OCI-LY3 (cell line): ENCODE data around the gene DPEP2.
"Not testable (repeated sequence)": the region's sequence is repeated elsewhere in the genome, so short reads cannot be mapped to it uniquely, and the experiment has no call there.

ENCODE experiments used
- H2AFZ ChIP-seq: fragments of 200-600, 300-600 bp; shearing (Covaris generic); 2 replicates; pipeline ENCODE4 v1.6.0; 2014; ENCODE audit warnings: antibody characterized with exemption, low read depth, low read length
- H3K27ac ChIP-seq: fragments of 200-600, 300-600 bp; sonication (generic); 2 replicates; pipeline ENCODE4 v1.5.1; 2014; ENCODE audit warnings: mild to moderate bottlenecking, low read length, moderate library complexity, mixed read lengths
- H3K27me3 ChIP-seq: fragments of 200-600, 300-600 bp; sonication (generic); 2 replicates; pipeline ENCODE4 v1.6.1; 2014; ENCODE audit warnings: low read depth, low read length, mixed read lengths
- H3K36me3 ChIP-seq: fragments of 200-600, 300-600 bp; sonication (generic); replicated peaks from 2 replicates; pipeline ENCODE3; 2014; ENCODE audit warnings: low read depth, low read length, mixed read lengths
- H3K4me1 ChIP-seq: fragments of 300-600, 200-600 bp; sonication (generic); 2 replicates; pipeline ENCODE4 v1.6.1; 2014; ENCODE audit warnings: low read length, mixed read lengths
- H3K4me2 ChIP-seq: fragments of 200-600, 300-600 bp; sonication (generic); 2 replicates; pipeline ENCODE4 v1.6.1; 2014; ENCODE audit warnings: low read length, mixed read lengths
- H3K4me3 ChIP-seq: fragments of 300-600, 200-600 bp; sonication (generic); 2 replicates; pipeline ENCODE4 v1.5.1; 2014; ENCODE audit warnings: antibody characterized with exemption, mild to moderate bottlenecking, low read length, moderate library complexity
- H3K79me2 ChIP-seq: fragments of 300-600, 200-600 bp; shearing (Covaris generic); 2 replicates; pipeline ENCODE4 v1.6.1; 2014; ENCODE audit warnings: mild to moderate bottlenecking, low read length, mixed read lengths
- H3K9ac ChIP-seq: fragments of 300-600, 200-600 bp; shearing (Covaris generic); 2 replicates; pipeline ENCODE4 v1.6.0; 2014; ENCODE audit warnings: mild to moderate bottlenecking, low read length, moderate library complexity
- H3K9me3 ChIP-seq: fragments of 200-600, 300-600 bp; shearing (Covaris generic); 2 replicates; pipeline ENCODE4 v1.6.1; 2014; ENCODE audit warnings: low read length, mixed read lengths; ENCODE audit not compliant: insufficient read depth
- H4K20me1 ChIP-seq: fragments of 200-600, 300-600 bp; sonication (generic); 2 replicates; pipeline ENCODE4 v1.6.1; 2016; ENCODE audit warnings: low read length, mixed read lengths; ENCODE audit not compliant: insufficient read depth
- EZH2phosphoT487 ChIP-seq: fragments of 200-600 bp; shearing (Covaris generic); IDR thresholded peaks from 2 replicates; pipeline ENCODE4 v1.6.1; 2018; ENCODE audit warnings: antibody characterized with exemption, mixed run types, low read depth
- TF ChIP-seq, protein P1 (sequence below): fragments of 200-600, 300-600 bp; sonication (generic); IDR thresholded peaks from 2 replicates; pipeline ENCODE4 v1.5.1; 2014; ENCODE audit warnings: antibody characterized with exemption, low read length, low read depth

The DPEP2 gene

DNA sequence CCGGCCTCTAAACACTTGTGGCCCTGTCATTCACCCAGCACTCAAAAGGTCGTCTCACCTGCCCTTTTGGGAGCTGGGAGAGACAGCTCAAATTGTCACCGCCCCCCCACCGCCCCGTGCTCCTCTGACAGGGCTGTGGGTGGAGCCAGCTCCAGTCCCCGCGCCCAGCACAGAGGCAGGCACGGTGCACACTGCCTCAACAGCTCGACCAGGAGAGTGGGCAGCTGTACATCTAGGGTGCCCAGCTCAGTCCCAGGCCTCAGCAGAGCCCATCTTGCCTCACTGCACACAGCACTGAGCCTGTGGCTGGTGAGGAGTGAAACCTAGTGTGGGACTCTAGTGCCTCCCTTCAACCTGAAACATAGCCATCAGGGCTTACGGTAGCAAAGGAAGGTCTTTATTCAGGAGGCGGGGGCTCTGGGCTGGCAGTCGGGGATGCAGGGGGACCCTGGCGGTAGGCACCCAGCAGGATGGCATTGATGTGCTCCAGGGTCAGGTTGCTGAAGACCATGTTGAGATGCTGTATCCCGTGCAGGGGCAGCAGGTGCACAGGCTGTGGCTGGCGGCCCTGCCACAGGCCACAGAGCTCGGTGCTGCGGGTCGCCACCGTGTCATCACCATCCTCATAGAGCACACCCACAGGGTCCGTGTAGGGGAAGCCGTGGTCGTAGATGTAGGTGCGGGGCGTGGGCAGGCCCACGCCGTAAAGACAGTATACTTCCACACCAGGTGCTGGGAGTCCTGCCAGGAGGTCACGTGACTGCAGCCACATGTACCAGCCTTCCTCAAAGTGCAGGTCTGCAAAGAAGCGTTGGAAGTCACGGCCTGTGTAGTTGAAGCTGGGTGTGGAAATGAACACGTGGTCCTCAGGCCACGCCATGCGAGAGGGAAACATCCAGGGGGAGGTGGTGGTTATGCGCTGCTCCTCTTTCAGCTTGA is 59.5 kb downstream of the DPEP2 start:
- no peaks in the 10 kb centered on the region for H3K9me3 ChIP-seq
- no peak overlapping the region for H3K27ac ChIP-seq
- H3K4me3 ChIP-seq, result no peak overlapping the region
- H3K79me2 ChIP-seq, result peaks cover 37% of the 10 kb centered on the region
- H3K4me2 ChIP-seq, result no peak overlapping the region
- peaks cover 15% of the 10 kb centered on the region for H3K4me1 ChIP-seq
- H2AFZ ChIP-seq, result no peak overlapping the region
- no peak overlapping the region for H3K9ac ChIP-seq
- peaks cover 39% of the 10 kb centered on the region for H3K36me3 ChIP-seq
- TF ChIP-seq EZH2phosphoT487, result no peak
- TF ChIP-seq, protein P1, sequence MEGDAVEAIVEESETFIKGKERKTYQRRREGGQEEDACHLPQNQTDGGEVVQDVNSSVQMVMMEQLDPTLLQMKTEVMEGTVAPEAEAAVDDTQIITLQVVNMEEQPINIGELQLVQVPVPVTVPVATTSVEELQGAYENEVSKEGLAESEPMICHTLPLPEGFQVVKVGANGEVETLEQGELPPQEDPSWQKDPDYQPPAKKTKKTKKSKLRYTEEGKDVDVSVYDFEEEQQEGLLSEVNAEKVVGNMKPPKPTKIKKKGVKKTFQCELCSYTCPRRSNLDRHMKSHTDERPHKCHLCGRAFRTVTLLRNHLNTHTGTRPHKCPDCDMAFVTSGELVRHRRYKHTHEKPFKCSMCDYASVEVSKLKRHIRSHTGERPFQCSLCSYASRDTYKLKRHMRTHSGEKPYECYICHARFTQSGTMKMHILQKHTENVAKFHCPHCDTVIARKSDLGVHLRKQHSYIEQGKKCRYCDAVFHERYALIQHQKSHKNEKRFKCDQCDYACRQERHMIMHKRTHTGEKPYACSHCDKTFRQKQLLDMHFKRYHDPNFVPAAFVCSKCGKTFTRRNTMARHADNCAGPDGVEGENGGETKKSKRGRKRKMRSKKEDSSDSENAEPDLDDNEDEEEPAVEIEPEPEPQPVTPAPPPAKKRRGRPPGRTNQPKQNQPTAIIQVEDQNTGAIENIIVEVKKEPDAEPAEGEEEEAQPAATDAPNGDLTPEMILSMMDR, result no peak
- H3K27me3 ChIP-seq, result no peaks in the 10 kb centered on the region
- peaks cover 25% of the 10 kb centered on the region for H4K20me1 ChIP-seq

DNA sequence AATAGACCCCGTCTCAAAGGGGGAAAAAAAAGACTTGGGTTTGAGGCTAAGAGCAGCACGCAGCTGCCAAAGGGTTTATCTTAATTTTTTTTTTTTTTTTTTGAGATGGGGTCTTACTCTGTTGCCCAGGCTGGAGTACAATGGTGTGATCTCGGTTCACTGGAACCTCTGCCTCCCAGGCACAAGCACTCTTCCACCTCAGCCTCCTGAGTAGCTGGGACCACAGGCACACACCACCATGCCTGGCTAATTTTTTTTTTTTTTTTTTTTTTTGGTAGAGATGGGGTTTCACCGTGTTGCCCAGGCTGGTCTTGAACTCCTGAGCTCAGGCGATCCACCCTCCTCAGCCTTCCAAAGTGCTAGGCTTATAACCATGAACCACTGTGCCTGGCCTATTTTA is 61.6 kb downstream of the DPEP2 start:
- Histone ChIP-seq H3K4me1 (peaks cover 16% of the 10 kb centered on the region), H3K79me2 (peaks cover 42% of the 10 kb centered on the region), H3K27ac (peak overlapping the region; percentile 98; the same call in 1 of the 2 replicates), H3K4me3 (peak overlapping the region; percentile 93; the same call in 1 of the 2 replicates), H3K4me2 (peak overlapping the region; percentile 100), H4K20me1 (peaks cover 18% of the 10 kb centered on the region), H3K36me3 (peaks cover 51% of the 10 kb centered on the region)
- not testable (repeated sequence) for H3K9me3 ChIP-seq, H3K9ac ChIP-seq, H2AFZ ChIP-seq, H3K27me3 ChIP-seq
